Gastroesophageal sphincter (tissue), 3 donors: ENCODE results near the gene CRYGN.

ENCODE experiments used
- EP300 ChIP-seq: sonication (generic); formaldehyde crosslinking; IDR thresholded peaks from one replicate; pipeline ENCODE4 v1.6.1; 2017; ENCODE audit warnings: antibody characterized with exemption, mild to moderate bottlenecking
- POLR2AphosphoS5 ChIP-seq: sonication (generic); formaldehyde crosslinking; IDR thresholded peaks from one replicate; pipeline ENCODE4 v1.6.1; 2017; ENCODE audit warnings: antibody characterized with exemption
- TF ChIP-seq, protein P1 (sequence below), 4 experiments: fragments of 200-600 bp in 2 of 4; fragments of 450-650 bp in 2 of 4; sonication (generic) in 1 of 4; IDR thresholded peaks; one replicate each; pipeline ENCODE4 v1.5.1; 2017 to 2019; ENCODE audit warnings: antibody characterized with exemption in 4 of 4, mild to moderate bottlenecking in 2 of 4, moderate library complexity in 2 of 4

DNA sequence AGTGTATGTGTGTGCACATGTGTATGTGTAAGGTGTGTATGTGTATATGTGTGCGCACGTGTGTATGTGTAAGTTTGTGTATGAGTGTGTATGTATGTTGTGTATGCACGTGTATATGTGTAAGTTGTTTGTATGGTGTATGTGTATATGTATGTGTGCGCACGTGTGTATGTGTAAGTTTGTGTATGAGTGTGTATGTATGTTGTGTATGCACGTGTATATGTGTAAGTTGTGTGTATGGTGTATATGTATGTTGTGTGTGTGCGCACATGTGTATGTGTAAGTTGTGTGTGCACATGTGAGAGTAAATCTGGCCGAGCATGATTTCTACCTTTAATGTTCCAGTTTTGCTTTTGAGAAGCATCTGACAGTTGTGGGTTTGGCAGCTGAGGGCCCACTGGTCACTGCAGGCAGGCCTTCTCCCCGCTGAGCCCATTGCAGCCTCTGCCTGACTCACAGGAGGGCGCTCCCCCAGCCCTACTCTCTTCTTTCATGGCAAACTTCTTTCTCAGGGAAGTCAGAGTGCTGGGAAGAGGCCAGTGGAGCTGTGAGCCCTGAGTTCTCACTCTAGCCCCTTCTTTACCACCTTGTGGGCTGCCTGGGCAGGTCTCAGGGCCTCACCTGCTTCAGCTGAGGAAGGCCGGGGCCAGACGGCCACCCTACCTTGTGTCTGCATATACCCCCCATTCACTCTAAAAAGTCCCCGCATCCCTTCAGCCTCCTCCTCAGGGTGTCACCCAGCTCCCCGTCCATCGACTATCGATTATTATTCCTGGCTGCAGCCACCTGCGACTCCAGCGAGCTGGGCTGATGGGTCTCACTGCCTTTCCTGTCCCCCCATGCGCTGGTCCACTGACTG lies 41.3 kb downstream of the CRYGN start:
- TF ChIP-seq, protein P1, sequence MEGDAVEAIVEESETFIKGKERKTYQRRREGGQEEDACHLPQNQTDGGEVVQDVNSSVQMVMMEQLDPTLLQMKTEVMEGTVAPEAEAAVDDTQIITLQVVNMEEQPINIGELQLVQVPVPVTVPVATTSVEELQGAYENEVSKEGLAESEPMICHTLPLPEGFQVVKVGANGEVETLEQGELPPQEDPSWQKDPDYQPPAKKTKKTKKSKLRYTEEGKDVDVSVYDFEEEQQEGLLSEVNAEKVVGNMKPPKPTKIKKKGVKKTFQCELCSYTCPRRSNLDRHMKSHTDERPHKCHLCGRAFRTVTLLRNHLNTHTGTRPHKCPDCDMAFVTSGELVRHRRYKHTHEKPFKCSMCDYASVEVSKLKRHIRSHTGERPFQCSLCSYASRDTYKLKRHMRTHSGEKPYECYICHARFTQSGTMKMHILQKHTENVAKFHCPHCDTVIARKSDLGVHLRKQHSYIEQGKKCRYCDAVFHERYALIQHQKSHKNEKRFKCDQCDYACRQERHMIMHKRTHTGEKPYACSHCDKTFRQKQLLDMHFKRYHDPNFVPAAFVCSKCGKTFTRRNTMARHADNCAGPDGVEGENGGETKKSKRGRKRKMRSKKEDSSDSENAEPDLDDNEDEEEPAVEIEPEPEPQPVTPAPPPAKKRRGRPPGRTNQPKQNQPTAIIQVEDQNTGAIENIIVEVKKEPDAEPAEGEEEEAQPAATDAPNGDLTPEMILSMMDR (IDR thresholded peaks at IDR 0.05): no peak
- TF ChIP-seq POLR2AphosphoS5 (no peak), EP300 (no peak)
